ENCODE data around the gene ZNF736. TPM values are rescaled to one million over a fixed set of nuclear protein-coding genes. Genes with fewer than 3 reads are reported as not detected.
A peak's percentile ranks its signal among the peaks of the same experiment; 100 is the strongest.
"Not testable (repeated sequence)": the region's sequence is repeated elsewhere in the genome, so short reads cannot be mapped to it uniquely, and the experiment has no call there.

The ZNF736 gene
- total and polyA plus RNA-seq, 2 experiments from 2014 or later: 2.6 to 14.2 TPM

GRCh38 chr7:64320547-64321513 is 7.1 kb downstream of the ZNF736 start:
- DNase-seq (ENCODE audit: low spot score) (peak; percentile 10), ATAC-seq (peak; percentile 43; the same call in 1 of the 3 replicates)
- Histone ChIP-seq H3F3A (replicated peaks; ENCODE audit: low read depth) (no peaks in the 10 kb centered on the region), H2AFZ (no peak overlapping the region), H3K79me2 (replicated peaks; ENCODE audit: insufficient read depth) (peaks cover 79% of the 10 kb centered on the region), H3K4me1 (ENCODE audit: insufficient read depth) (no peaks in the 10 kb centered on the region), H3K27me3 (ENCODE audit: insufficient read depth) (no peaks in the 10 kb centered on the region), H3K36me3 (ENCODE audit: insufficient read depth) (no peaks in the 10 kb centered on the region; the same call in none of the 2 replicates), H4K20me1 (replicated peaks; ENCODE audit: insufficient read depth) (0 out of 2 replicates have a peak, but pooled peaks cover 1% of the 10 kb centered on the region), H3K27ac (ENCODE audit: low read depth) (no peak overlapping the region), H3K4me2 (no peak overlapping the region), H3K4me3 (no peak overlapping the region), H3K9me2 (ENCODE audit: insufficient read depth) (no peaks in the 10 kb centered on the region)
- Mint-ChIP-seq H3K4me3 (no peak overlapping the region), H3K9me3 (peaks cover 60% of the 10 kb centered on the region), H3K4me1 (no peaks in the 10 kb centered on the region), H3K27ac (no peak overlapping the region), H3K27me3 (ENCODE audit: insufficient read depth, low read depth, poor library complexity) (no peaks in the 10 kb centered on the region), H3K36me3 (ENCODE audit: low read depth) (peaks cover 36% of the 10 kb centered on the region; the same call in 2 of the 3 replicates)
- TF ChIP-seq ZNF114 (CRISPR knock-in tag; IDR thresholded peaks at IDR 0.05) (no peak), CTCF (conservative IDR thresholded peaks at IDR 0.05; ENCODE audit: low read depth in 2 of 2) (peak in 1 of 2 experiments; percentile 37; a peak in 3 of 4 replicates)
- TF ChIP-seq, protein P1, sequence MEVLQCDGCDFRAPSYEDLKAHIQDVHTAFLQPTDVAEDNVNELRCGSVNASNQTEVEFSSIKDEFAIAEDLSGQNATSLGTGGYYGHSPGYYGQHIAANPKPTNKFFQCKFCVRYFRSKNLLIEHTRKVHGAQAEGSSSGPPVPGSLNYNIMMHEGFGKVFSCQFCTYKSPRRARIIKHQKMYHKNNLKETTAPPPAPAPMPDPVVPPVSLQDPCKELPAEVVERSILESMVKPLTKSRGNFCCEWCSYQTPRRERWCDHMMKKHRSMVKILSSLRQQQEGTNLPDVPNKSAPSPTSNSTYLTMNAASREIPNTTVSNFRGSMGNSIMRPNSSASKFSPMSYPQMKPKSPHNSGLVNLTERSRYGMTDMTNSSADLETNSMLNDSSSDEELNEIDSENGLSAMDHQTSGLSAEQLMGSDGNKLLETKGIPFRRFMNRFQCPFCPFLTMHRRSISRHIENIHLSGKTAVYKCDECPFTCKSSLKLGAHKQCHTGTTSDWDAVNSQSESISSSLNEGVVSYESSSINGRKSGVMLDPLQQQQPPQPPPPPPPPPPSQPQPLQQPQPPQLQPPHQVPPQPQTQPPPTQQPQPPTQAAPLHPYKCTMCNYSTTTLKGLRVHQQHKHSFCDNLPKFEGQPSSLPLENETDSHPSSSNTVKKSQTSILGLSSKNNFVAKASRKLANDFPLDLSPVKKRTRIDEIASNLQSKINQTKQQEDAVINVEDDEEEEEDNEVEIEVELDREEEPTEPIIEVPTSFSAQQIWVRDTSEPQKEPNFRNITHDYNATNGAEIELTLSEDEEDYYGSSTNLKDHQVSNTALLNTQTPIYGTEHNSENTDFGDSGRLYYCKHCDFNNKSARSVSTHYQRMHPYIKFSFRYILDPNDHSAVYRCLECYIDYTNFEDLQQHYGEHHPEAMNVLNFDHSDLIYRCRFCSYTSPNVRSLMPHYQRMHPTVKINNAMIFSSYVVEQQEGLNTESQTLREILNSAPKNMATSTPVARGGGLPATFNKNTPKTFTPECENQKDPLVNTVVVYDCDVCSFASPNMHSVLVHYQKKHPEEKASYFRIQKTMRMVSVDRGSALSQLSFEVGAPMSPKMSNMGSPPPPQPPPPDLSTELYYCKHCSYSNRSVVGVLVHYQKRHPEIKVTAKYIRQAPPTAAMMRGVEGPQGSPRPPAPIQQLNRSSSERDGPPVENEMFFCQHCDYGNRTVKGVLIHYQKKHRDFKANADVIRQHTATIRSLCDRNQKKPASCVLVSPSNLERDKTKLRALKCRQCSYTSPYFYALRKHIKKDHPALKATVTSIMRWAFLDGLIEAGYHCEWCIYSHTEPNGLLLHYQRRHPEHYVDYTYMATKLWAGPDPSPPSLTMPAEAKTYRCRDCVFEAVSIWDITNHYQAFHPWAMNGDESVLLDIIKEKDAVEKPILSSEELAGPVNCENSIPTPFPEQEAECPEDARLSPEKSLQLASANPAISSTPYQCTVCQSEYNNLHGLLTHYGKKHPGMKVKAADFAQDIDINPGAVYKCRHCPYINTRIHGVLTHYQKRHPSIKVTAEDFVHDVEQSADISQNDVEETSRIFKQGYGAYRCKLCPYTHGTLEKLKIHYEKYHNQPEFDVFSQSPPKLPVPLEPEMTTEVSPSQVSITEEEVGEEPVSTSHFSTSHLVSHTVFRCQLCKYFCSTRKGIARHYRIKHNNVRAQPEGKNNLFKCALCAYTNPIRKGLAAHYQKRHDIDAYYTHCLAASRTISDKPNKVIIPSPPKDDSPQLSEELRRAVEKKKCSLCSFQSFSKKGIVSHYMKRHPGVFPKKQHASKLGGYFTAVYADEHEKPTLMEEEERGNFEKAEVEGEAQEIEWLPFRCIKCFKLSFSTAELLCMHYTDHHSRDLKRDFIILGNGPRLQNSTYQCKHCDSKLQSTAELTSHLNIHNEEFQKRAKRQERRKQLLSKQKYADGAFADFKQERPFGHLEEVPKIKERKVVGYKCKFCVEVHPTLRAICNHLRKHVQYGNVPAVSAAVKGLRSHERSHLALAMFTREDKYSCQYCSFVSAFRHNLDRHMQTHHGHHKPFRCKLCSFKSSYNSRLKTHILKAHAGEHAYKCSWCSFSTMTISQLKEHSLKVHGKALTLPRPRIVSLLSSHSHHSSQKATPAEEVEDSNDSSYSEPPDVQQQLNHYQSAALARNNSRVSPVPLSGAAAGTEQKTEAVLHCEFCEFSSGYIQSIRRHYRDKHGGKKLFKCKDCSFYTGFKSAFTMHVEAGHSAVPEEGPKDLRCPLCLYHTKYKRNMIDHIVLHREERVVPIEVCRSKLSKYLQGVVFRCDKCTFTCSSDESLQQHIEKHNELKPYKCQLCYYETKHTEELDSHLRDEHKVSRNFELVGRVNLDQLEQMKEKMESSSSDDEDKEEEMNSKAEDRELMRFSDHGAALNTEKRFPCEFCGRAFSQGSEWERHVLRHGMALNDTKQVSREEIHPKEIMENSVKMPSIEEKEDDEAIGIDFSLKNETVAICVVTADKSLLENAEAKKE (CRISPR knock-in tag; IDR thresholded peaks at IDR 0.05): no peak
- TF ChIP-seq, protein P2, sequence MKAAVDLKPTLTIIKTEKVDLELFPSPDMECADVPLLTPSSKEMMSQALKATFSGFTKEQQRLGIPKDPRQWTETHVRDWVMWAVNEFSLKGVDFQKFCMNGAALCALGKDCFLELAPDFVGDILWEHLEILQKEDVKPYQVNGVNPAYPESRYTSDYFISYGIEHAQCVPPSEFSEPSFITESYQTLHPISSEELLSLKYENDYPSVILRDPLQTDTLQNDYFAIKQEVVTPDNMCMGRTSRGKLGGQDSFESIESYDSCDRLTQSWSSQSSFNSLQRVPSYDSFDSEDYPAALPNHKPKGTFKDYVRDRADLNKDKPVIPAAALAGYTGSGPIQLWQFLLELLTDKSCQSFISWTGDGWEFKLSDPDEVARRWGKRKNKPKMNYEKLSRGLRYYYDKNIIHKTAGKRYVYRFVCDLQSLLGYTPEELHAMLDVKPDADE (IDR thresholded peaks at IDR 0.05): no peak

DNA sequence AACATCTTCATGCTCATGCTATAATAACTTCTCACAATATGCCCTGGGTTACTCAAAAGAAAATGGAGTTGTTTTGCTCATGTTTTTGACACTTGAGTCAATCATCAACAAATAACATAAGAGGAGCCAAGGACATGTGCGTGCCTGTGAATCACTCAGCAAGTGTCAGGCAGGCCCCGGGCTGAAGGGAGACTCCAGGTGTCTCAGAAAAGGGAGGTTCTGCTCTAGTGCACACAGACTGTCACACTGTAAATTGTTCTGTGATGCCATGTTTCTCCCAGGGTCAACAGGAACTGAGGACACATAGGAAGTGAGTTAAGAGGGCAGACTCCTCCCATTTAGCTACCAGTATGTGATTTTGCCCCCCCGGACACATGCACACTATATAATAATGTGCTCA is 10.4 kb downstream of the ZNF736 start:
- not testable (repeated sequence) for H3K9me2 ChIP-seq (ENCODE audit: insufficient read depth); H3K27ac ChIP-seq (ENCODE audit: low read depth); H2AFZ ChIP-seq; H3K4me1 Mint-ChIP-seq; H4K20me1 ChIP-seq (replicated peaks; ENCODE audit: insufficient read depth); ATAC-seq; H3K4me3 ChIP-seq; DNase-seq (ENCODE audit: low spot score); H3K27me3 Mint-ChIP-seq (ENCODE audit: insufficient read depth, low read depth, poor library complexity); H3K36me3 ChIP-seq (ENCODE audit: insufficient read depth); H3K4me2 ChIP-seq; H3K4me3 Mint-ChIP-seq; H3K4me1 ChIP-seq (ENCODE audit: insufficient read depth); H3K27me3 ChIP-seq (ENCODE audit: insufficient read depth); H3F3A ChIP-seq (replicated peaks; ENCODE audit: low read depth); H3K27ac Mint-ChIP-seq
- peaks cover 67% of the 10 kb centered on the region for H3K9me3 Mint-ChIP-seq
- H3K36me3 Mint-ChIP-seq (ENCODE audit: low read depth): peaks cover 58% of the 10 kb centered on the region
- H3K79me2 ChIP-seq (replicated peaks; ENCODE audit: insufficient read depth): peaks cover 80% of the 10 kb centered on the region

GRCh38 chr7:64348713-64349210 is 35.0 kb downstream of the ZNF736 start:
- H3K36me3 ChIP-seq (ENCODE audit: insufficient read depth): peaks cover 24% of the 10 kb centered on the region
- not testable (repeated sequence) for ATAC-seq; H2AFZ ChIP-seq; H3K27me3 ChIP-seq (ENCODE audit: insufficient read depth); H3K27ac ChIP-seq (ENCODE audit: low read depth); H3K27me3 Mint-ChIP-seq (ENCODE audit: insufficient read depth, low read depth, poor library complexity); H3K4me1 ChIP-seq (ENCODE audit: insufficient read depth); H3K4me3 Mint-ChIP-seq; H3K4me3 ChIP-seq; H3K79me2 ChIP-seq (replicated peaks; ENCODE audit: insufficient read depth); H3K27ac Mint-ChIP-seq; H3F3A ChIP-seq (replicated peaks; ENCODE audit: low read depth); H3K4me2 ChIP-seq; H3K9me2 ChIP-seq (ENCODE audit: insufficient read depth); H3K4me1 Mint-ChIP-seq; DNase-seq (ENCODE audit: low spot score); H4K20me1 ChIP-seq (replicated peaks; ENCODE audit: insufficient read depth)
- Mint-ChIP-seq H3K36me3 (ENCODE audit: low read depth) (peaks cover 92% of the 10 kb centered on the region), H3K9me3 (peaks cover 97% of the 10 kb centered on the region)

All from GM23338 (cell line).